Measurements from ENCODE around the gene KLF5. TPM values are rescaled to one million over a fixed set of nuclear protein-coding genes. Genes with fewer than 3 reads are reported as not detected.

The KLF5 gene
- polyA plus RNA-seq, 1 experiment, result 11.2 TPM

DNA sequence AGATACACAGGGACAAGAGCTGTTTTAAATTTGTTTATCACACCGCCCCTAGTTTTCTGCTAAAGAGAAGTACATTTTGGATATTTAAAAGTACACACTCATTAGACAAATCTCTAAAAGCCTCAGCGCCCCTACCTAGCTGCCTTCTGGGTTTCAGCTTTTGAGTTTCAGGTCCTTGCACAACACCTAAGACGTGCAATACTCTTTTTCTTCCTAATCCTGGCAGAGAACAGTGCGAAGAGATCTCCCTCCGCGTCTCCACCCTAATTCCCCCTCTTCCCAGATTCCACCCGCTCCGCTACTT, 421 bp upstream of the KLF5 start:
- TF ChIP-seq, protein P1, sequence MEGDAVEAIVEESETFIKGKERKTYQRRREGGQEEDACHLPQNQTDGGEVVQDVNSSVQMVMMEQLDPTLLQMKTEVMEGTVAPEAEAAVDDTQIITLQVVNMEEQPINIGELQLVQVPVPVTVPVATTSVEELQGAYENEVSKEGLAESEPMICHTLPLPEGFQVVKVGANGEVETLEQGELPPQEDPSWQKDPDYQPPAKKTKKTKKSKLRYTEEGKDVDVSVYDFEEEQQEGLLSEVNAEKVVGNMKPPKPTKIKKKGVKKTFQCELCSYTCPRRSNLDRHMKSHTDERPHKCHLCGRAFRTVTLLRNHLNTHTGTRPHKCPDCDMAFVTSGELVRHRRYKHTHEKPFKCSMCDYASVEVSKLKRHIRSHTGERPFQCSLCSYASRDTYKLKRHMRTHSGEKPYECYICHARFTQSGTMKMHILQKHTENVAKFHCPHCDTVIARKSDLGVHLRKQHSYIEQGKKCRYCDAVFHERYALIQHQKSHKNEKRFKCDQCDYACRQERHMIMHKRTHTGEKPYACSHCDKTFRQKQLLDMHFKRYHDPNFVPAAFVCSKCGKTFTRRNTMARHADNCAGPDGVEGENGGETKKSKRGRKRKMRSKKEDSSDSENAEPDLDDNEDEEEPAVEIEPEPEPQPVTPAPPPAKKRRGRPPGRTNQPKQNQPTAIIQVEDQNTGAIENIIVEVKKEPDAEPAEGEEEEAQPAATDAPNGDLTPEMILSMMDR (IDR thresholded peaks at IDR 0.05; ENCODE audit: low read depth, low read length), result no peak
- H3K27me3 ChIP-seq (ENCODE audit: control insufficient read depth, insufficient read depth, low read length), result no peaks in the 10 kb centered on the region
- no peak overlapping the region for H3K27ac ChIP-seq (ENCODE audit: low read depth, low read length)
- no peak for DNase-seq (ENCODE audit: low read depth, low spot score)
- ChIA-PET POLR2A (interaction anchor here (0.6 to 1.7 kb wide), 5 partner anchors 17 to 631 kb away, joined by 3 to 6 read pairs (median 4); no protein-coding TSS in a partner anchor), CTCF (no interaction called here)
- peak overlapping the region; percentile 59 for H3K4me3 ChIP-seq (ENCODE audit: low read depth, low read length)
- no peaks in the 10 kb centered on the region for H3K9me3 ChIP-seq (ENCODE audit: control insufficient read depth, insufficient read depth, low read length)

DNA sequence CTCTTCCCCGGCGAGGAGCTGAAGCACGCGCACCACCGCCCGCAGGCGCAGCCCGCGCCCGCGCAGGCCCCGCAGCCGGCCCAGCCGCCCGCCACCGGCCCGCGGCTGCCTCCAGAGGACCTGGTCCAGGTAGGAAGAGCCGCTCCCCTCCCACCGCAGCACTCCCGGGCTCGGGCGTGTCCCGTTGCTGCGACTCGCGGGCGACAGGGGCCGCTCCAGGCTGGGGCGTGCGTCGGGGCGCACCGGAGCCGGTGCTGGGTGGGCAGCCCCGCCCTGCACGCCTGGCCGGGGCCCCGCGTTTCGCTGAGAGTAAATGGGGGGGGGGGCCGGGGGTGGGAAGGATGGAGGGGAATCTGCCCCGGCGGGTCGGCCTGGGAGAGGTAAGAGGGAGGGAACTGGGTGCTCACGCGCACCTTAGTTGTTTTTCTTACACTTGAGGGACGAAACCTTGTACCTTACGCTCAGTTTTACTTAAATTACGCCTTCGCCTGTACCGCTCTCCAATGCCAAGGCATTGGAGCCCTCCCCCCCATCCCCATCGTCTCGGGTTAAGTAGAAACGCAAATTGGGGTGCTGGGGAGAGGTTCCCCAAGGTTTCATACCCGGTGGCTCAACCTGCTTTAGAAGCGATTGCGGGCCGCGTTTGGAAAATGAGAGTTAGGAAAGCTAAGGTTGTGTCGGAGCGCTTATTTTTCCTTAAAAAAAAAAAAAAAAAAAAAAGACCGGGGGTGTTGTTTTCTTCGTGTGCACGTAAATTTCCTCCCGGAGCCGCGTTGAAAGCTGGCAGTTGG, 850 bp downstream of the KLF5 start:
- DNase-seq (ENCODE audit: low read depth, low spot score), result no peak
- Histone ChIP-seq H3K27ac (ENCODE audit: low read depth, low read length) (peak overlapping the region; percentile 61), H3K27me3 (ENCODE audit: control insufficient read depth, insufficient read depth, low read length) (no peaks in the 10 kb centered on the region), H3K4me3 (ENCODE audit: low read depth, low read length) (peak overlapping the region; percentile 81), H3K9me3 (ENCODE audit: control insufficient read depth, insufficient read depth, low read length) (no peaks in the 10 kb centered on the region)
- TF ChIP-seq, protein P1 (IDR thresholded peaks at IDR 0.05; ENCODE audit: low read depth, low read length), result no peak
- ChIA-PET CTCF (interaction anchor here (0.6 to 1.3 kb wide), 8 partner anchors 39 to 641 kb away, joined by 3 to 11 read pairs (median 4); no protein-coding TSS in a partner anchor), POLR2A (interaction anchor here (0.5 to 1.7 kb wide), 10 partner anchors 10 to 350 kb away, joined by 3 to 11 read pairs (median 4); no protein-coding TSS in a partner anchor)

DNA sequence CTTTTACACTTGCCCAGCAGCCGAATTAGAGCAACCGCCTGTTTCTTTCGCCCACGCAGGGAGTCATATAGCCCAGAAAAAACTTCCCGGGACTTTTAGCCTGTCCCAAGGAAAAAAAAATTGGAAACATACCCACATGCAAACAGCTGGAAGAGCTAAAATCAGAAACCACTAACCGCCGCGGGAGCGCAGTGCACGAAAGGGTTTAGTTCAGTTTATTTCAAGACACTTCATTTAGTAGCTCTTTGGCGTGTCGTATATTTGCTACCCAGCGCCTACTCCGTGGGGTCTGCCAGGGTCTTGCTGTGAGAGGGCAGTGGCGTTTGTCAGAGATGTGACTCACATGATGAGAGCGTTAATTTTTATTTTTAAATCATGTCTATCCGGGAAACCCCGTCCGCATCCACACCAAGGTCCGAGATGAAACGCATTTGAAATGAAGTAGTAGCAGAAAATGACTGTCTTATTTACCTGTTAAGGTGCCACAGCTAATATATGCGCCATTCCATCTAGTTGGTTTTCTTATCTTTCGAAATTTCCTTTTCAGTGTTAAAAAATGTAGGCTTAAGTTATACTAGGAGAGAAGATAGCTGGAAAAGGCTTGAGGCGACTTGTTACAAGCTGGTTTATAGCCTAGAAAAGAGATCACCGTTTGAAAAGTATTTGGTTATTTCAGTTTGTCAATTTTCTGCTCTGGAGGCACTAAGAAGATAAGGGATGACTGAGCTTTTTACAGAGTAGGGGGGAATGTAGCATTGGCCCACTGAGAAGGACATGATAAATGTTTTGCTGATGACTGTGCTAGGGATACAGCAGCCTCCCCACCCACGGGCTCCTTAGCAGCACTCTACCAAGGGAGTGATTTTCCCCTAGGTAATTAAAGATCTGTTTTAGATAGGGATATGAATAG, 1.7 kb downstream of the KLF5 start:
- no peaks in the 10 kb centered on the region for H3K9me3 ChIP-seq (ENCODE audit: control insufficient read depth, insufficient read depth, low read length)
- TF ChIP-seq, protein P1 (IDR thresholded peaks at IDR 0.05; ENCODE audit: low read depth, low read length), result peak; percentile 6; the same call in 1 of the 2 replicates
- CTCF ChIA-PET, result interaction anchor here (0.6 to 1.3 kb wide), 6 partner anchors 40 to 356 kb away, joined by 3 to 11 read pairs (median 4); no protein-coding TSS in a partner anchor
- peak; percentile 50 for DNase-seq (ENCODE audit: low read depth, low spot score)
- H3K4me3 ChIP-seq (ENCODE audit: low read depth, low read length), result peak overlapping the region; percentile 81
- peak overlapping the region; percentile 61 for H3K27ac ChIP-seq (ENCODE audit: low read depth, low read length)
- POLR2A ChIA-PET, result interaction anchor here (0.6 to 1.2 kb wide), 7 partner anchors 14 to 349 kb away, joined by 3 to 11 read pairs (median 5); no protein-coding TSS in a partner anchor
- no peaks in the 10 kb centered on the region for H3K27me3 ChIP-seq (ENCODE audit: control insufficient read depth, insufficient read depth, low read length)

DNA sequence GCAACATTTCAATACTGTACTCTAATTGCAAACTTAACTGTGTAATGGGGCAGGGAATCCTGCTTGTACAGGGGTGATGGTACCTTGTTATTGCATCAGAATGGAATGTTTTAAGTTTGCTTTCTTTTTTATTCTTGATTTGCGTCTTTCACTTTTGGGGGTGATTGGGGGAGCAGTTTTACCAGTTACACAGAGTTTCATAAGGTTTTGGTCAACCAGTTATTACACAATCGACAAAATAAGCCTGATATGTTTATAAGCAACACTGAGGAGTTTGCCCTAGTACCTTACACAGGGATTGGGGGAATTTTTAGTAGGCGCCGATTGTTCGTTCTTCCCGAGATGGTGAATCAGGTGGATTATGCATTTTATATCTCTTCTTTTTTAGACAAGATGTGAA, 2.7 kb downstream of the KLF5 start:
- TF ChIP-seq, protein P1 (IDR thresholded peaks at IDR 0.05; ENCODE audit: low read depth, low read length), result no peak
- ChIA-PET POLR2A (no interaction called here), CTCF (no interaction called here)
- Histone ChIP-seq H3K27me3 (ENCODE audit: control insufficient read depth, insufficient read depth, low read length) (no peaks in the 10 kb centered on the region), H3K9me3 (ENCODE audit: control insufficient read depth, insufficient read depth, low read length) (no peaks in the 10 kb centered on the region), H3K4me3 (ENCODE audit: low read depth, low read length) (peak overlapping the region; percentile 22; the same call in 1 of the 2 replicates), H3K27ac (ENCODE audit: low read depth, low read length) (no peak overlapping the region)
- no peak for DNase-seq (ENCODE audit: low read depth, low spot score)

Measured in AG04450 (cell line).